Stomach (tissue), 9 donors: ENCODE data around the gene DCBLD1. TPM values are rescaled to one million over a fixed set of nuclear protein-coding genes. Genes with fewer than 3 reads are reported as not detected.
A peak's percentile ranks its signal among the peaks of the same experiment; 100 is the strongest.

Source experiments
- DNase-seq, 2 donors: peaks; one replicate each; pipeline versions ENCODE4 v3.0.0 to v3.0.0-alpha.2; 2013 to 2019
- H3K27ac ChIP-seq, 5 donors: fragments of 200-600 bp in 4 of 5; sonication (generic) in 4 of 5; one replicate each; pipeline ENCODE4 v1.5.1; 2013 to 2019; ENCODE audit warnings: mild to moderate bottlenecking in 1 of 5, moderate library complexity in 1 of 5
- H3K27me3 ChIP-seq, 3 donors: fragments of 200-600 bp; sonication (generic); one replicate each; pipeline ENCODE4 v1.5.1; 2017 to 2019; ENCODE audit warnings: mixed run types in 1 of 3
- H3K36me3 ChIP-seq, 4 donors: fragments of 200-600 bp; sonication (generic); 1 replicate in 3 of 4; 2 replicates in 1 of 4; pipeline ENCODE4 v1.5.1; 2016 to 2019
- H3K4me1 ChIP-seq, 4 donors: fragments of 200-600 bp; sonication (generic); one replicate each; pipeline ENCODE4 v1.5.1; 2016 to 2019
- H3K4me3 ChIP-seq, 4 donors: fragments of 200-600 bp; sonication (generic) in 3 of 4; one replicate each; pipeline ENCODE4 v1.5.1; 2016 to 2019; ENCODE audit warnings: mild to moderate bottlenecking in 1 of 4
- H3K9me3 ChIP-seq, 4 donors: fragments of 200-600 bp; sonication (generic); one replicate each; pipeline ENCODE4 v1.5.1; 2016 to 2019
- CTCF ChIP-seq, 7 experiments: fragments of 450-650 bp in 4 of 7; fragments of 200-600 bp in 3 of 7; sonication (generic) in 3 of 7; IDR thresholded peaks; one replicate each; pipeline ENCODE4 v1.5.1; 2016 to 2019; ENCODE audit warnings: antibody characterized with exemption in 7 of 7, control low read depth in 2 of 7, mild to moderate bottlenecking in 1 of 7
- EP300 ChIP-seq: sonication (generic); formaldehyde crosslinking; IDR thresholded peaks from one replicate; pipeline ENCODE4 v1.6.1; 2017; ENCODE audit warnings: antibody characterized with exemption
- POLR2A ChIP-seq, 4 donors: fragments of 450-650 bp; IDR thresholded peaks; one replicate each; pipeline ENCODE4 v1.6.1; 2016; ENCODE audit warnings: antibody characterized with exemption in 4 of 4, control low read depth in 2 of 4, mild to moderate bottlenecking in 1 of 4, moderate library complexity in 1 of 4
- POLR2AphosphoS5 ChIP-seq, 3 donors: sonication (generic); formaldehyde crosslinking; IDR thresholded peaks; one replicate each; pipeline ENCODE4 v1.6.1; 2016; ENCODE audit warnings: antibody characterized with exemption in 3 of 3
- WGBS, 5 donors: extraction: QIAGEN DNeasy Blood & Tissue Kit in 3 of 5; methylation state at CpG; one replicate each; pipeline versions ENCODE4 v1.1.5 to v1.1.7; 2013 to 2018; 5-methylcytosine and 5-hydroxymethylcytosine counted together
- intact Hi-C: fragments of 100-400 bp; cut with DNase I; formaldehyde crosslinking; loops from one replicate; pipeline ENCODE4 v1.15.1; 2023; ENCODE audit warnings: low total_unique reads
- polyA plus RNA-seq, 3 donors: library from polyadenylated mRNA; stranded (reverse); fragments of 200-250 nt; gene quantifications; one replicate each; pipeline ENCODE4 v1.2.3, GENCODE V29; 2013
- total RNA-seq, 5 donors: library from RNA; depleted of rRNA; stranded (reverse); fragments of >200 nt; gene quantifications; one replicate each; pipeline versions ENCODE4 v1.1.0 to v1.2.3, GENCODE V29; 2014 to 2016
- donor health status: healthy with polysubstance abuse.
- donor health status: Bipolar disorder and iron deficiency.
- donor health status: healthy.

The DCBLD1 gene
- total and polyA plus RNA-seq, 8 donors = 3.4 to 28.5 (median 9.1) TPM

- Histone ChIP-seq H3K27me3 (no peaks in the 10 kb centered on the region), H3K4me1 (peaks cover 14 to 66% (median 37%) of the 10 kb centered on the region in 4 donors), H3K4me3 (no peak overlapping the region), H3K36me3 (no peaks in the 10 kb centered on the region), H3K9me3 (no peaks in the 10 kb centered on the region), H3K27ac (peak overlapping the region in 2 of 5 donors; percentile 71 to 85)
- WGBS, 5 donors = 67 to 90% (median 85%) methylated on average over 2 of the region's 2 CpGs
- DNase-seq = no peak
- TF ChIP-seq POLR2AphosphoS5 (IDR thresholded peaks at IDR 0.05) (no peak), POLR2A (IDR thresholded peaks at IDR 0.05) (no peak), EP300 (no peak), CTCF (IDR thresholded peaks at IDR 0.05) (no peak)
- intact Hi-C loops = no loop called here
These were observed 13.4 kb downstream of the DCBLD1 start for GRCh38 chr6:117495869-117496268.

- peaks cover 14 to 66% (median 37%) of the 10 kb centered on the region in 4 donors for H3K4me1 ChIP-seq
These were observed 14.0 kb downstream of the DCBLD1 start for GRCh38 chr6:117496383-117496990.

GRCh38 chr6:117497237-117497636, 14.8 kb downstream of the DCBLD1 start:
- Histone ChIP-seq H3K36me3 (no peaks in the 10 kb centered on the region), H3K27ac (peak overlapping the region in 4 of 5 donors; percentile 24 to 85 (median 61)), H3K9me3 (no peaks in the 10 kb centered on the region), H3K4me3 (peak overlapping the region in 2 of 4 donors; percentile 14 to 20), H3K4me1 (peaks cover 14 to 65% (median 37%) of the 10 kb centered on the region in 4 donors), H3K27me3 (no peaks in the 10 kb centered on the region)
- TF ChIP-seq EP300 (no peak), CTCF (IDR thresholded peaks at IDR 0.05) (no peak), POLR2A (IDR thresholded peaks at IDR 0.05) (no peak), POLR2AphosphoS5 (IDR thresholded peaks at IDR 0.05) (no peak)
- DNase-seq = no peak
- WGBS, 5 donors = 14 to 39% (median 28%) methylated on average over 1 of the region's 1 CpG
- intact Hi-C loops = no loop called here

More at GRCh38 chr6:117496383-117496990, 14.0 kb downstream of the DCBLD1 start:
- 53 to 96% (median 92%) methylated on average over 1 of the region's 1 CpG for WGBS, 5 donors
- Histone ChIP-seq H3K27me3 (no peaks in the 10 kb centered on the region), H3K4me3 (peak overlapping the region in 2 of 4 donors; percentile 14 to 20), H3K36me3 (no peaks in the 10 kb centered on the region), H3K9me3 (no peaks in the 10 kb centered on the region), H3K27ac (peak overlapping the region; percentile 24 to 85 (median 68))
- TF ChIP-seq POLR2A (IDR thresholded peaks at IDR 0.05) (no peak), CTCF (IDR thresholded peaks at IDR 0.05) (no peak), EP300 (no peak), POLR2AphosphoS5 (IDR thresholded peaks at IDR 0.05) (no peak)
- intact Hi-C loops = no loop called here
- DNase-seq = no peak

GRCh38 chr6:117498159-117498558, 15.7 kb downstream of the DCBLD1 start:
- no peak for TF ChIP-seq CTCF (IDR thresholded peaks at IDR 0.05)
- peak in 2 of 3 donors; percentile 23 to 47 for TF ChIP-seq POLR2AphosphoS5 (IDR thresholded peaks at IDR 0.05)
- TF ChIP-seq POLR2A (IDR thresholded peaks at IDR 0.05) = no peak
- peak in 1 of 2 donors; percentile 30 for DNase-seq
- no peak overlapping the region for H3K4me3 ChIP-seq
- intact Hi-C loops = no loop called here
- H3K27ac ChIP-seq = peak overlapping the region in 4 of 5 donors; percentile 30 to 85 (median 61)
- whole genome bisulfite sequencing, 5 donors = 24 to 45% (median 30%) methylated on average over 2 of the region's 2 CpGs
- no peaks in the 10 kb centered on the region for H3K9me3 ChIP-seq
- no peaks in the 10 kb centered on the region for H3K27me3 ChIP-seq
- no peaks in the 10 kb centered on the region for H3K36me3 ChIP-seq
- peaks cover 14 to 61% (median 34%) of the 10 kb centered on the region in 4 donors for H3K4me1 ChIP-seq
